ENCODE measurements around the gene GATAD2A. TPM values are rescaled to one million over a fixed set of nuclear protein-coding genes. Genes with fewer than 3 reads are reported as not detected.
A peak's percentile ranks its signal among the peaks of the same experiment; 100 is the strongest.

Gene GATAD2A
- total and polyA plus RNA-seq, 4 donors, result 7.1 to 23.7 (median 18.2) TPM

DNA sequence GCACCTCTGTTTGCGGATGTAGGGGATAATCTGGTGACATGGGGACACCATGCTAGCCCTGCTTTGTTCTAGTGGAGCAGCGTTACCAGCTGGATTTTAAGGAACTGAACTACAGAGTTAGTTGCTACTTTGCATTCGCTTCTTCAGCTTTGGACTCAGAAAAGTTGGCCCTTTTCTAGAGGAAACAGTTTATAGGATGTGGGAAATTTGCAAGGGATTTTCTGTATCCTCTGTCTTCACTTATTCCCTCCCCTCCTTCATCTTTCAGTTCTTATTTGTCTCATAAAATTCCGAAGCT is 2.1 kb downstream of the GATAD2A start:
- peaks cover 9 to 32% (median 26%) of the 10 kb centered on the region in 4 donors for H3K4me1 ChIP-seq (ENCODE audit: control insufficient read depth in 4 of 4, insufficient read depth in 4 of 4, low read length in 3 of 4)
- no peak for TF ChIP-seq HNF4A (conservative IDR thresholded peaks at IDR 0.05)
- TF ChIP-seq, protein P1, sequence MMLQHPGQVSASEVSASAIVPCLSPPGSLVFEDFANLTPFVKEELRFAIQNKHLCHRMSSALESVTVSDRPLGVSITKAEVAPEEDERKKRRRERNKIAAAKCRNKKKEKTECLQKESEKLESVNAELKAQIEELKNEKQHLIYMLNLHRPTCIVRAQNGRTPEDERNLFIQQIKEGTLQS (IDR thresholded peaks at IDR 0.05), result no peak
- TF ChIP-seq EGR1 (IDR thresholded peaks at IDR 0.05; ENCODE audit: low read depth in 2 of 2), result no peak
- TF ChIP-seq RXRA (IDR thresholded peaks at IDR 0.05), result no peak
- no peak for TF ChIP-seq YY1 (IDR thresholded peaks at IDR 0.05)
- no peak for TF ChIP-seq FOXA1 (IDR thresholded peaks at IDR 0.05)
- no peak for TF ChIP-seq NR2F2 (IDR thresholded peaks at IDR 0.05)
- TF ChIP-seq, protein P2, sequence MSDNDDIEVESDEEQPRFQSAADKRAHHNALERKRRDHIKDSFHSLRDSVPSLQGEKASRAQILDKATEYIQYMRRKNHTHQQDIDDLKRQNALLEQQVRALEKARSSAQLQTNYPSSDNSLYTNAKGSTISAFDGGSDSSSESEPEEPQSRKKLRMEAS (IDR thresholded peaks at IDR 0.05), result no peak
- no peak for TF ChIP-seq TAF1 (conservative IDR thresholded peaks at IDR 0.05)
- no peak for TF ChIP-seq JUND (IDR thresholded peaks at IDR 0.05)
- no peak for TF ChIP-seq HNF4G (IDR thresholded peaks at IDR 0.05)
- TF ChIP-seq GABPA (IDR thresholded peaks at IDR 0.05 in 1 of 2, conservative IDR thresholded peaks at IDR 0.05 in 1 of 2), result no peak
- TF ChIP-seq, protein P3, sequence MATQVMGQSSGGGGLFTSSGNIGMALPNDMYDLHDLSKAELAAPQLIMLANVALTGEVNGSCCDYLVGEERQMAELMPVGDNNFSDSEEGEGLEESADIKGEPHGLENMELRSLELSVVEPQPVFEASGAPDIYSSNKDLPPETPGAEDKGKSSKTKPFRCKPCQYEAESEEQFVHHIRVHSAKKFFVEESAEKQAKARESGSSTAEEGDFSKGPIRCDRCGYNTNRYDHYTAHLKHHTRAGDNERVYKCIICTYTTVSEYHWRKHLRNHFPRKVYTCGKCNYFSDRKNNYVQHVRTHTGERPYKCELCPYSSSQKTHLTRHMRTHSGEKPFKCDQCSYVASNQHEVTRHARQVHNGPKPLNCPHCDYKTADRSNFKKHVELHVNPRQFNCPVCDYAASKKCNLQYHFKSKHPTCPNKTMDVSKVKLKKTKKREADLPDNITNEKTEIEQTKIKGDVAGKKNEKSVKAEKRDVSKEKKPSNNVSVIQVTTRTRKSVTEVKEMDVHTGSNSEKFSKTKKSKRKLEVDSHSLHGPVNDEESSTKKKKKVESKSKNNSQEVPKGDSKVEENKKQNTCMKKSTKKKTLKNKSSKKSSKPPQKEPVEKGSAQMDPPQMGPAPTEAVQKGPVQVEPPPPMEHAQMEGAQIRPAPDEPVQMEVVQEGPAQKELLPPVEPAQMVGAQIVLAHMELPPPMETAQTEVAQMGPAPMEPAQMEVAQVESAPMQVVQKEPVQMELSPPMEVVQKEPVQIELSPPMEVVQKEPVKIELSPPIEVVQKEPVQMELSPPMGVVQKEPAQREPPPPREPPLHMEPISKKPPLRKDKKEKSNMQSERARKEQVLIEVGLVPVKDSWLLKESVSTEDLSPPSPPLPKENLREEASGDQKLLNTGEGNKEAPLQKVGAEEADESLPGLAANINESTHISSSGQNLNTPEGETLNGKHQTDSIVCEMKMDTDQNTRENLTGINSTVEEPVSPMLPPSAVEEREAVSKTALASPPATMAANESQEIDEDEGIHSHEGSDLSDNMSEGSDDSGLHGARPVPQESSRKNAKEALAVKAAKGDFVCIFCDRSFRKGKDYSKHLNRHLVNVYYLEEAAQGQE (IDR thresholded peaks at IDR 0.05), result no peak
- no peak for TF ChIP-seq FOXA2 (IDR thresholded peaks at IDR 0.05)
- no peak for TF ChIP-seq SP1 (IDR thresholded peaks at IDR 0.05)
- TF ChIP-seq, protein P4, sequence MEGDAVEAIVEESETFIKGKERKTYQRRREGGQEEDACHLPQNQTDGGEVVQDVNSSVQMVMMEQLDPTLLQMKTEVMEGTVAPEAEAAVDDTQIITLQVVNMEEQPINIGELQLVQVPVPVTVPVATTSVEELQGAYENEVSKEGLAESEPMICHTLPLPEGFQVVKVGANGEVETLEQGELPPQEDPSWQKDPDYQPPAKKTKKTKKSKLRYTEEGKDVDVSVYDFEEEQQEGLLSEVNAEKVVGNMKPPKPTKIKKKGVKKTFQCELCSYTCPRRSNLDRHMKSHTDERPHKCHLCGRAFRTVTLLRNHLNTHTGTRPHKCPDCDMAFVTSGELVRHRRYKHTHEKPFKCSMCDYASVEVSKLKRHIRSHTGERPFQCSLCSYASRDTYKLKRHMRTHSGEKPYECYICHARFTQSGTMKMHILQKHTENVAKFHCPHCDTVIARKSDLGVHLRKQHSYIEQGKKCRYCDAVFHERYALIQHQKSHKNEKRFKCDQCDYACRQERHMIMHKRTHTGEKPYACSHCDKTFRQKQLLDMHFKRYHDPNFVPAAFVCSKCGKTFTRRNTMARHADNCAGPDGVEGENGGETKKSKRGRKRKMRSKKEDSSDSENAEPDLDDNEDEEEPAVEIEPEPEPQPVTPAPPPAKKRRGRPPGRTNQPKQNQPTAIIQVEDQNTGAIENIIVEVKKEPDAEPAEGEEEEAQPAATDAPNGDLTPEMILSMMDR (IDR thresholded peaks at IDR 0.05; ENCODE audit: low read depth, low read length, missing input control), result no peak
- TF ChIP-seq, protein P5, sequence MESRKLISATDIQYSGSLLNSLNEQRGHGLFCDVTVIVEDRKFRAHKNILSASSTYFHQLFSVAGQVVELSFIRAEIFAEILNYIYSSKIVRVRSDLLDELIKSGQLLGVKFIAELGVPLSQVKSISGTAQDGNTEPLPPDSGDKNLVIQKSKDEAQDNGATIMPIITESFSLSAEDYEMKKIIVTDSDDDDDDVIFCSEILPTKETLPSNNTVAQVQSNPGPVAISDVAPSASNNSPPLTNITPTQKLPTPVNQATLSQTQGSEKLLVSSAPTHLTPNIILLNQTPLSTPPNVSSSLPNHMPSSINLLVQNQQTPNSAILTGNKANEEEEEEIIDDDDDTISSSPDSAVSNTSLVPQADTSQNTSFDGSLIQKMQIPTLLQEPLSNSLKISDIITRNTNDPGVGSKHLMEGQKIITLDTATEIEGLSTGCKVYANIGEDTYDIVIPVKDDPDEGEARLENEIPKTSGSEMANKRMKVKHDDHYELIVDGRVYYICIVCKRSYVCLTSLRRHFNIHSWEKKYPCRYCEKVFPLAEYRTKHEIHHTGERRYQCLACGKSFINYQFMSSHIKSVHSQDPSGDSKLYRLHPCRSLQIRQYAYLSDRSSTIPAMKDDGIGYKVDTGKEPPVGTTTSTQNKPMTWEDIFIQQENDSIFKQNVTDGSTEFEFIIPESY (IDR thresholded peaks at IDR 0.05), result no peak
- TF ChIP-seq RAD21 (IDR thresholded peaks at IDR 0.05), result no peak

More for the DNA sequence above, 2.1 kb downstream of the GATAD2A start:
- Histone ChIP-seq H3K27me3 (ENCODE audit: control insufficient read depth in 4 of 4, insufficient read depth in 4 of 4, low read length in 3 of 4) (no peaks in the 10 kb centered on the region), H3K4me3 (ENCODE audit: low read depth in 1 of 3, low read length in 3 of 3) (peak overlapping the region in 1 of 3 donors; percentile 98), H3K9me3 (ENCODE audit: control insufficient read depth in 4 of 4, low read length in 3 of 4) (no peaks in the 10 kb centered on the region), H3K36me3 (ENCODE audit: control insufficient read depth in 4 of 4, insufficient read depth in 3 of 4, low read depth in 1 of 4, low read length in 3 of 4) (peaks cover 0 to 2% (median 0%) of the 10 kb centered on the region in 4 donors), H3K9ac (ENCODE audit: low read depth in 1 of 2, low read length in 2 of 2) (peak overlapping the region in 1 of 2 donors; percentile 83), H3K27ac (ENCODE audit: low read depth in 1 of 2, low read length in 2 of 2) (peak overlapping the region in 1 of 2 donors; percentile 79)
- DNase-seq (ENCODE audit: low spot score), result no peak
- WGBS, result 74% methylated on average over 4 of the region's 4 CpGs
